HG03280 (cell line): ENCODE results near the gene ZNF688.
A peak's percentile ranks its signal among the peaks of the same experiment; 100 is the strongest.
"Not testable (repeated sequence)": the region's sequence is repeated elsewhere in the genome, so short reads cannot be mapped to it uniquely, and the experiment has no call there.

Experiments
- ATAC-seq: cut with Tn5 transposase; IDR thresholded peaks from one replicate; pipeline ENCODE4 v1.9.1; 2021; ENCODE audit warnings: mild to moderate bottlenecking, moderate library complexity; ENCODE audit not compliant: unreplicated experiment

The ZNF688 gene

DNA sequence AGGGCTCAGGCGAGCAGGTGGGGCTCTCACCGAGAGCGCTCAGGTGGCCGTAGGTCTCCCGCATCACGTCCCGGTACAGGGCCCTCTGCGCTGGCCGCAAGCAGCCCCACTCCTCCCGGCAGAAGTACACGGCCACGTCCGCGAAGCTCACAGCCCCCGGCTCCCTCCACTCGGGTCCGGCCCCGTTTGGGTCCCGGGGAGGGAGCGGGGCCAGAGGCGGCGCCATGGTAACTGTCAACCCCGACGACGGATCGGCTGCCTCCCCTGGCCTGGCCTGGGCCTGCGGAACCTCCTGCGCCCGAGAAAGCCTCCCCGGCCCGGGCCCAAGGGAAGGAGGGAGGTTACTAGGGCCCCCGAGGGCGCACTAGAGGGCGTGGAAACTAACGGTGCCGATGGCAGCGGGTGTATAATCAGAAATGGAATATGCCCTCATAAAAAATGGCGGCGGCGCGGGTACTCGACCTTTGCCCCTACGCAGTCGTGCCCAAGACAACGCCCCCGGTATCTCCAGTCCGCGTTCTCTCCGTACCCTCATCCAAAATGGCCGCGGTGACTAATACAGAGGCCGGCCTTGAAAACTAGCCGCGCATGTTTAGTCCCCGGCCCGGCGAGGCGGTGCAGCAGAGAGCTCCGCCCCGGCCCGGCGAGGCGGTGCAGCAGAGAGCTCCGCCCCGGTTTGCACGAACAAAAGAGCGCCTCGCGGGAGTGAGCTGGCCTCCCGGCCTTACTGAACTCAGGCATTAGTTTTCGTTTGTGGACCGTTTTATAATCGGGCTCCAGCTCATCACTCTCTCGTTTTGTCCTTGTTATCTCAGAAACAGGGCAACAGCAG, 13.3 kb downstream of the ZNF688 start, which contains the start of gene ZNF764:
ZNF764 (minus strand) TSS at position 418 of the 832 bp plus-strand sequence; CDS start at position 226, 192 bp downstream.
- ATAC-seq = peak; percentile 89

GRCh38 chr16:30557707-30557956, 13.9 kb downstream of the ZNF688 start:
- no peak for ATAC-seq

DNA sequence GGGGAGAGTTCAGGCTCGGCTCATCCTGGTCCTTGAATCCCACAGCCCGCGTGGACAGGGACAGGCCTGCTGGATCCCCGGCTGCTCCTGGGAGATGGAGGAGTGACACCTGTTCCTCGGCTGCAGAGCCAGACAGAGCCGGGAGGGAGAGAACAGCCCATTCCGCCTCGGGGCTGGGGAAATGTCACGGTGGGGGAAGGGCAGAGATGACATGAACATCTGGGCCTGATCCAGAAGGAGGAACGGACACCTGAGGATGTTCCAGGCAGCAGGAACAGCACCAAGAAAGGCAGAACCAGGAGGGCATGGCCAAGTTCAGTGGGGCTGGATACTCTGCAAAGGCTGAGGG, 15.4 kb downstream of the ZNF688 start:
- no peak for ATAC-seq

DNA sequence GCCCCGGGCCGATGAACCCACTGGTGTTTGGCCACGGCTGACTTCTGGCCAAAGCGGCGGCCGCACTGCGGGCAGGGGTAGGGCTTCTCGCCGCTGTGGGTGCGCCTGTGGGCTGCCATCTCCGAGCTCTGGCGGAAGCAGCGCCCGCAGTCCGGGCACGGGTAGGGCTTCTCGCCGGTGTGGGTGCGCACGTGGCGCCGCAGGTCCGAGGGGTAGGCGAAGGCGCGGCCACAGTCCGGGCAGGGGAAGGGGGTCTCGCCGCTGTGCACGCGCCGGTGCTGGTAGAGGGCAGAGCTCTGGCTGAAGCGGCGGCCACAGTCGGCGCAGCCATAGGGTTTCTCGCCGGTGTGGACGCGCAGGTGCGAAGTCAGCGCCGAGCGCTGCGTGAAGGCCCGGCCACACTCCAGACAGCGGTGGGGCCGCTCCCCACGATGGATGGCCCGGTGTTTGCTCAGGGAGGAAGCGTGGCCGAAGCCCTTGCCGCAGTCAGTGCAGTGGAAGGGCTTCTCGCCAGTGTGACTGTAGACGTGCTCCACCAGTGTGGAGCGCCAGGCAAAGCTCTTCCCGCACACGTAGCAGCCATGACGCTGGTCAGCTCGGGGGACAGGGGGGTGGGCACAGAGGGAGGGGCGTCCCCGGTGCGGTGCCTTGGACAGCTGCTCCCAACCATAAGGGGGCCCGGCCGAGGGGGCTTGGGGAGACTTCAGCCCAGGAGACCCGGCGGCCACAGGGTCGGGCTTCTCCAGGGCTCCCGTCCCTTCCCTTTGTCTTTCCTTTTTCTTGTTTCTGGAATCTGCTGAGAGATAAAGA, 16.0 kb downstream of the ZNF688 start:
- ATAC-seq = no peak

- ATAC-seq = no peak
Observed at GRCh38 chr16:30554557-30555314, 16.8 kb downstream of the ZNF688 start.

GRCh38 chr16:30553393-30553899, 18.1 kb downstream of the ZNF688 start:
- ATAC-seq = no peak

DNA sequence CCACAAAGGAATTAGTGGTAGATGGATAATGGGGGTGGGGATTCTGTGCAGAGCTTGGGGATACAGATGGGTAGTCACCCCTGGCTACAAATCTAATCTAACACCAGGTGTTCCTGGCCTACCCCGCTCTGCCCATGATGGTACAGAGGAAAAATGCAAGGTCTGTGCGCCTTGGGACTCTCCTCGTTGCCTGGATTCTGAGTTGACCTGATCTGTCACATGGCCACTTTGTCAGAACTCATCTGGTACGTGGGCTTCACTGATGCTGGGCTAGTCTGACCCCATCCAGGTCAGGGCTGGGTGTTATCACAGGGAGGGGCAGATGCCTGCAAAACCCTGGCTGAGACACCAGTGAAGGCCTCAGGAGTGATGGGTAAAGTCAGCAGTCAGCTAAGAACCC, 18.6 kb downstream of the ZNF688 start:
- ATAC-seq = no peak

- ATAC-seq = no peak
Observed at GRCh38 chr16:30551781-30552180, 19.7 kb downstream of the ZNF688 start.

DNA sequence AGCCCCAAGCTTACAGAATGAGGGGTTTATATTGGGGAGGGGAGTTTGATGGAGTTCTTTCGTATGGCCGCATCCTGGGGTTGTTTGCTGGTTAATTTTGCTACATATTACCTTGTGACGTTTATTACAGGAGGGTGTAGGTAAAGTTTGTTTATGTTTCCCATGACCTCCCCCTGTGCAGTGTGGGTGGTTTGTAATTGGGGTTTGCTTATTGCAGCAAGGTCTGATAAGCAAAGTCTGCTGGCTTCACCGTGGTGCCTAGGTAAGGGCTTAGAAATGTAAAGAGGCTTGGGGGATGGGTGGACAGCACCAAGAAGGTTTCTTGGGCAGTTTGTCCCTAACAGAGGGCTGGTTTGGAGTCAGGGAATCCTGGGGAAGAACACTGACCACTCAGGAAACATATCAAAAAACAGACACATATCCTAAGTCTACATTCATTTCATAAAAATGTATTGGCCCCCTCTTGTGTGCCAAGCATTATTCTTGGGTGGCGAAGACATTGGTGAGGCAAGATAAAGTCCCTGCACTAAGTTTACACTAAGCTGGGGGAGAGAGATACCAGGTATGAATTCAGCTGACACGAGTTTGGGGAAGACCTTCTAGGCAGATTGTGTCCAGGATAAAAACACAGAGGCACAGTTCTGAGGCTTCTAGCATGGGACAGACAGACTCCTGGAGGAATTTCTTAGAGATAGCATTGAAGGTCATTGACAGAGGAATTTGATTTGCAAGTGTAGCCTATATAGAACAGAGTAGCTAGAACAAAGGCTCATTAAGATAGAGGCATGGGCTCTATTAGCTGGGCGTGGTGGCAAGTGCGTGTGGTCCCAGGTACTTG, 22.9 kb downstream of the ZNF688 start:
- ATAC-seq = no peak

DNA sequence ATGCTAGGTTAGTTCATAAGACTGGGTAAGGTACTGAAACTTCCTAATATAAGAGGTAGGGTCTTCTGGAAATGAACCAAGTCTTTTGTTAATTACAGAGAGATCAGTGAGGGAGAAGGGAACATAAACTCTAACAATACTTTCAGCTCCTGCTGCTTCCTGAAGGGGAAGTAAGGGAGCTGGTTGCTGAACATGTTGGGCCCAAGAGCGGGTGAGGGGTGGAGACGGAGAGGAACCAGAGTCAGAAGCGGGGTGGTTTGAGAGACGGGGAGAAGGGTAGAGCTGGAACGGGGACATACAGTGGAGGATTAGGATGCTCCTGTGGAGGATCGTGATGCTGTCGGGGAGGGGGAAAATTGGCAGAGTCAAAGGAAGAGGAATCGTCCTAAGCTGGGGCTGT, 25.4 kb downstream of the ZNF688 start:
- ATAC-seq = no peak

DNA sequence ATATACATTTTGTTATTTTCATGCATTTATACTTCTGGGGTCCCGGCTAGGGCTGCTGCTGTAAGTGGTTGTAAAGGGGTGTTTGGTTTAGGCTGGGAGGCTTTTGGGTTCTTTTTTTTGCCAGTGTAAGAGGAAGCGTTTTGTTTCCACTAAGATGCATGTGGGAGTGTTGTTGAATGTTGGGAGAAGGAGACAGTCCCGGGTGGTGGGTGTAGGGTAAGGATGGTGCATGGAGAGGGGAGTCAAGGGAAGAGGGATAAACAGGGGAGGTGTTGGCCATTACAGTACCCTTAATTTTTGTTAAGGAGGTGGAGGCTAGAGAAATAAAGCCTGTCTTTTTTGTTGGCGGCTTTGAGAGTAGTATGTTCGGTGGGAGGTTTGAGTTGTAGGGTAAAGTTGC, 28.4 kb downstream of the ZNF688 start:
- no peak for ATAC-seq

GRCh38 chr16:30541502-30542329, 29.8 kb downstream of the ZNF688 start:
- ATAC-seq = no peak

DNA sequence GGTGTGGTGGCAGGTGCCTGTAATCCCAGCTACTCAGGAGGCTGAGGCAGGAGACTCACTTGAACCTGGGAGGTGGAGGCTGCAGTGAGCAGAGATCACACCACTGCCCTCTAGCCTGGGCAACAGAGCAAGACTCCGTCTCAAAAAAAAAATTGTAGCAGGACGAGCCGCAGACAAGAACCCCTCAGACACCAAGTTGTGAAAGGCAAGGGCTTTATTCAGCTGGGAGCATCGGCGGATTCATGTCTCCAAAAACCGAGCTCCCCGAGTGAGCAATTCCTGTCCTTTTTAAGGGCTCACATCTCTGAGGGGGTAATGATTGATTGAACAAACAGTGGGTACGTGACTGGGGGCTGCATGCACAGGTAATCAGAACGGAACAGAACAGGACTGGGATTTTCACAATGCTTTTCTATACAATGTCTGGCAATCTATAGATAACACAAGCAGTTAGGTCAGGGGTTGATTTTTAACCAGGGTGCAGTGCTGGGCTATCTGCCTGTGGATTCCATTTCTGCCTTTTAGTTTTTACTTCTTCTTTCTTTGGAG, 30.5 kb downstream of the ZNF688 start:
- ATAC-seq = not testable (repeated sequence)

DNA sequence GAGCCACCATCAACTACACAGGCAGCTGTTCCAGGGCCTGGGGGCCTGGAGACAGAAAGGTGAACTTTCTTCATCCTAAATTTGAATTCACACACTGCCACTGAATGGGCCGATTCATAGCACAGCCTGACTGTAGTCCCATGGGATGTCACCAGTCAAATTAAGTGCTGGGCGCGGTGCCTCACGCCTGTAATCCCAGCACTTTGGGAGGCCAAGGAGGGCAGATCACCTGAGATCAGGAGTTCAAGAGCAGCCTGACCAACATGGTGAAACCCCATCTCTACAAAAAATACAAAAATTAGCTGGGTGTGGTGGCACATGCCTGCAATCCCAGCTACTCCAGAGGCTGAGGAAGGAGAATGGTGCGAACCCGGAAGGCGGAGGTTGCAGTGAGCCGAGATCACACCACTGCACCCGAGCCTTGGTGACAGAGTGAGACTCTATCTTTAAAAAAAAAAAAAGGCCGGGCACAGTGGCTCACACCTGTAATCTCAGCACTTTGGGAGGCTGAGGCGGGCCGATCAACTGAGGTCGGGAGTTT, 31.5 kb downstream of the ZNF688 start:
- not testable (repeated sequence) for ATAC-seq

GRCh38 chr16:30539000-30539964, 32.2 kb downstream of the ZNF688 start:
- ATAC-seq = no peak

DNA sequence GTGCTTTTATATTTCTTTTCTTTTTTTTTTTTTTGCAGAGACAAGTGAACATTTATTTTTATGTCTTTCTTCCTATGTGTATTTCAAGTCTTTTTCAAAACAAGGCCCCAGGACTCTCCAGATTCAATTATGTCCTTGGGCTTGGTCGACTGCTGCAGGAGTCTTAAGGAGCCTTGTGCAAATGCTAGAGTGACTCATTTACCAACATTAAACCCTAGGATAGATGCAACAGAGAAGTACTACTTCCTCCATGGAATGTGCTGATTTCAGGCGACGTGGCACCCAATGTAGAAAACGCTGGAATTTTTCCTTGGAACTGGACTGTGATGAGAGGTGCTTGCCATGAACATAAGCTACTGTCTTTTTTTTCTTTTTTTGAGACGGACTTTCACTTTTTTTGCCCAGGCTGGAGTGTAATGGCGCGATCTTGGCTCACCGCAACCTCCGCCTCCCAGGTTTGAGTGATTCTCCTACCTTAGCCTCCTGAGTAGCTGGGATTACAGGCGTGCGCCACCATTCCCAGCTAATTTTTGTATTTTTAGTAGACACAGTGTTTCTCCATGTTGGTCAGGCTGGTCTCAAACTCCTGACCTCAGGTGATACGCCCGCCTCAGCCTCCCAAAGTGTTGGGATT, 35.0 kb downstream of the ZNF688 start:
- ATAC-seq = not testable (repeated sequence)

GRCh38 chr16:30535777-30536190, 35.7 kb downstream of the ZNF688 start:
- peak; percentile 40 for ATAC-seq
